ENCODE measurements around the gene ALG9.

ALG9 gene

GRCh38 chr11:111870886-111871692, at the start of gene ALG9 (continued):
- TF ChIP-seq ZBTB49 (tag by site-specific recombination; IDR thresholded peaks at IDR 0.05; ENCODE audit: low read depth): no peak
- TF ChIP-seq ZNF704 (tag by site-specific recombination; IDR thresholded peaks at IDR 0.05): no peak
- TF ChIP-seq ZNF362 (tag by site-specific recombination; IDR thresholded peaks at IDR 0.05): no peak
- no peak for TF ChIP-seq ZNF843 (tag by site-specific recombination; IDR thresholded peaks at IDR 0.05)
- no peak for TF ChIP-seq ZNF174 (tag by site-specific recombination; IDR thresholded peaks at IDR 0.05)
- peak; percentile 46; the same call in 1 of the 2 replicates for TF ChIP-seq KLF10 (tag by site-specific recombination; IDR thresholded peaks at IDR 0.05)
- TF ChIP-seq SALL2 (tag by site-specific recombination; IDR thresholded peaks at IDR 0.05; ENCODE audit: borderline replicate concordance): no peak
- no peak for TF ChIP-seq ZNF529 (tag by site-specific recombination; IDR thresholded peaks at IDR 0.05; ENCODE audit: insufficient replicate concordance)
- TF ChIP-seq ZNF311 (tag by site-specific recombination; IDR thresholded peaks at IDR 0.05; ENCODE audit: borderline replicate concordance): no peak
- no peak for TF ChIP-seq ZNF623 (tag by site-specific recombination; IDR thresholded peaks at IDR 0.05)
- TF ChIP-seq EGR2 (tag by site-specific recombination; IDR thresholded peaks at IDR 0.05; ENCODE audit: low read depth): no peak
- TF ChIP-seq SP2 (tag by site-specific recombination; IDR thresholded peaks at IDR 0.05): peak; percentile 73
- no peak for TF ChIP-seq IKZF3 (tag by site-specific recombination; IDR thresholded peaks at IDR 0.05)
- no peak for TF ChIP-seq ZNF157 (tag by site-specific recombination; IDR thresholded peaks at IDR 0.05)
- TF ChIP-seq GLIS2 (tag by site-specific recombination; IDR thresholded peaks at IDR 0.05): peak; percentile 79
- no peak for TF ChIP-seq ZNF585B (tag by site-specific recombination; IDR thresholded peaks at IDR 0.05)
- peak; percentile 69 for TF ChIP-seq ZBTB26 (tag by site-specific recombination; optimal IDR thresholded peaks at IDR 0.05)
- no peak for TF ChIP-seq ZNF677 (tag by site-specific recombination; IDR thresholded peaks at IDR 0.05)
- no peak for TF ChIP-seq PRDM1 (tag by site-specific recombination; IDR thresholded peaks at IDR 0.05)
- TF ChIP-seq ZNF184 (tag by site-specific recombination; IDR thresholded peaks at IDR 0.05): no peak
- TF ChIP-seq GFI1B (tag by site-specific recombination; IDR thresholded peaks at IDR 0.05): no peak
- TF ChIP-seq ZNF747 (tag by site-specific recombination; IDR thresholded peaks at IDR 0.05): no peak
- no peak for TF ChIP-seq ZNF768 (tag by site-specific recombination; IDR thresholded peaks at IDR 0.05)
- TF ChIP-seq ZNF837 (tag by site-specific recombination; IDR thresholded peaks at IDR 0.05): no peak
- TF ChIP-seq TRIM28 (IDR thresholded peaks at IDR 0.05; ENCODE audit: borderline replicate concordance, low read length): peak; percentile 76; the same call in 1 of the 2 replicates
- TF ChIP-seq HOXC10 (CRISPR knock-in tag; IDR thresholded peaks at IDR 0.05): peak; percentile 79; the same call in 1 of the 2 replicates
- no peak for TF ChIP-seq BCL11A (tag by site-specific recombination; IDR thresholded peaks at IDR 0.05; ENCODE audit: low read depth)
- no peak for TF ChIP-seq ZBTB44 (tag by site-specific recombination; IDR thresholded peaks at IDR 0.05)
- TF ChIP-seq ZNF548 (tag by site-specific recombination; IDR thresholded peaks at IDR 0.05): no peak
- peak; percentile 77 for TF ChIP-seq YY2 (tag by site-specific recombination; IDR thresholded peaks at IDR 0.05)
- peak; percentile 51; the same call in 1 of the 2 replicates for TF ChIP-seq ZNF660 (tag by site-specific recombination; IDR thresholded peaks at IDR 0.05)
- no peak for TF ChIP-seq ZNF624 (tag by site-specific recombination; IDR thresholded peaks at IDR 0.05)
- no peak for TF ChIP-seq ZNF670 (tag by site-specific recombination; IDR thresholded peaks at IDR 0.05; ENCODE audit: low read depth)
- TF ChIP-seq ZNF76 (tag by site-specific recombination; IDR thresholded peaks at IDR 0.05; ENCODE audit: borderline replicate concordance, low read depth): no peak
- 0 out of 2 replicates have a peak, but pooled peaks have one; percentile 30 for TF ChIP-seq ZXDB (tag by site-specific recombination; IDR thresholded peaks at IDR 0.05)

All from HEK293 (cell line).